ENCODE results near the gene MED13. TPM values are rescaled to one million over a fixed set of nuclear protein-coding genes. Genes with fewer than 3 reads are reported as not detected.
A peak's percentile ranks its signal among the peaks of the same experiment; 100 is the strongest.

MED13 gene
- polyA plus RNA-seq, 2 of the 4 experiments (the other 2 are of a cell fraction) = 14.1 to 64.1 TPM

DNA sequence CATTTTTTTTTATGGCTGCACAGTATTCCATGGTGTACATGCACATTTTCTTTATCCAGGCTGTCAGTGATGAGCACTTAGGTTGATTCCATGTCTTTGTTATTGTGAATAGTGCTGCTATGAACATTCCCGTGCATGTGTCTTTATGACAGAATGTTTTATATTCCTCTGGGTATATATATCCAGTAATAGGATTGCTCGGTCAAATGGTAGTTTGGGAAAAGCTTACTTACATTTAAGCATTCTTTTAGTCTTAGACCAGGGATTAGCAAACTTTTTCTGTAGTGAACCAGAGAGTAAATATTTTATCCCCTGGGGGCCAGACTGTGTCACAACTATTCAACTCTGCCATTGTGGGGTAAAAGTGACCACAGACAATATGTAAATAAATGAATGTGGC is 40.2 kb downstream of the MED13 start (continued):
- no peak for TF ChIP-seq GATA3 (IDR thresholded peaks at IDR 0.05; ENCODE audit: borderline replicate concordance)
- TF ChIP-seq, protein P1, sequence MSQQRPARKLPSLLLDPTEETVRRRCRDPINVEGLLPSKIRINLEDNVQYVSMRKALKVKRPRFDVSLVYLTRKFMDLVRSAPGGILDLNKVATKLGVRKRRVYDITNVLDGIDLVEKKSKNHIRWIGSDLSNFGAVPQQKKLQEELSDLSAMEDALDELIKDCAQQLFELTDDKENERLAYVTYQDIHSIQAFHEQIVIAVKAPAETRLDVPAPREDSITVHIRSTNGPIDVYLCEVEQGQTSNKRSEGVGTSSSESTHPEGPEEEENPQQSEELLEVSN (IDR thresholded peaks at IDR 0.05; ENCODE audit: borderline replicate concordance, low read depth) = no peak
- TF ChIP-seq RFX5 (IDR thresholded peaks at IDR 0.05) = no peak

DNA sequence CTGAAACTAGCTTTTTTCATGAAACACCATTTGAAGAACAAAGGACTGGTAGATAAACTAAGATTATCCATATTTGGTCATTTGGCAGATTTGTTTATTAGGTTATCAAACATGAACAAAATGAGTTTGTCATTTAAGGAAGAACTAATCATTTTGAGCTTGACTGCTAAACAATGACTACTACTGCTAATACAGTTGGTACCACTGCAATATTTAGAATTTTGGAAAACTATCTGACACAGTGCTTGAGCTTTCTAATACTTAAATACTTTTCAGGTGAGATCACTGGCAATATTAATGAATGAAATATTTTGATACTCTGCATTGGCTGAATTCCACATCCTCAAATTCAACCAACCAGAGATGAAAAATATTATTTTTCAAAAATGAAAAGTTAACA is 47.2 kb downstream of the MED13 start:
- peak; percentile 84 for FAIRE-seq
- H3K4me1 ChIP-seq = peaks cover 12% of the 10 kb centered on the region
- ATAC-seq = no peak
- no peak overlapping the region for H3K27ac ChIP-seq
- no peaks in the 10 kb centered on the region for H3K9me3 ChIP-seq
- no peak for DNase-seq (ENCODE audit: low read depth in 1 of 2, low spot score in 1 of 2)
- H3K4me3 ChIP-seq = no peak overlapping the region
- CTCF ChIA-PET = interaction anchor here (0.6 kb wide), 1 partner anchor 659 kb away, joined by 3 read pairs; no protein-coding TSS in a partner anchor
- POLR2A ChIA-PET = interaction anchor here (0.7 kb wide), 1 partner anchor 10 kb away, joined by 6 read pairs; no protein-coding TSS in a partner anchor
- TF ChIP-seq SMC3 (IDR thresholded peaks at IDR 0.05) (no peak), SREBF2 (IDR thresholded peaks at IDR 0.05) (no peak), JUNB (IDR thresholded peaks at IDR 0.05) (no peak), MAFK (IDR thresholded peaks at IDR 0.05; ENCODE audit: partially characterized antibody) (no peak), MYC (IDR thresholded peaks at IDR 0.05; ENCODE audit: borderline replicate concordance, low read length) (no peak), HEYL (CRISPR knock-in tag; IDR thresholded peaks at IDR 0.05) (no peak), ESRRA (IDR thresholded peaks at IDR 0.05; ENCODE audit: borderline replicate concordance, low read length) (no peak), NFE2L2 (conservative IDR thresholded peaks at IDR 0.05; ENCODE audit: low read length) (no peak), POLR2A (IDR thresholded peaks at IDR 0.05; ENCODE audit: low read length) (no peak), BHLHE40 (IDR thresholded peaks at IDR 0.05; ENCODE audit: low read depth, low read length) (no peak)
- TF ChIP-seq, protein P2, sequence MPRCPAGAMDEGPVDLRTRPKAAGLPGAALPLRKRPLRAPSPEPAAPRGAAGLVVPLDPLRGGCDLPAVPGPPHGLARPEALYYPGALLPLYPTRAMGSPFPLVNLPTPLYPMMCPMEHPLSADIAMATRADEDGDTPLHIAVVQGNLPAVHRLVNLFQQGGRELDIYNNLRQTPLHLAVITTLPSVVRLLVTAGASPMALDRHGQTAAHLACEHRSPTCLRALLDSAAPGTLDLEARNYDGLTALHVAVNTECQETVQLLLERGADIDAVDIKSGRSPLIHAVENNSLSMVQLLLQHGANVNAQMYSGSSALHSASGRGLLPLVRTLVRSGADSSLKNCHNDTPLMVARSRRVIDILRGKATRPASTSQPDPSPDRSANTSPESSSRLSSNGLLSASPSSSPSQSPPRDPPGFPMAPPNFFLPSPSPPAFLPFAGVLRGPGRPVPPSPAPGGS (IDR thresholded peaks at IDR 0.05) = no peak
- TF ChIP-seq, protein P3, sequence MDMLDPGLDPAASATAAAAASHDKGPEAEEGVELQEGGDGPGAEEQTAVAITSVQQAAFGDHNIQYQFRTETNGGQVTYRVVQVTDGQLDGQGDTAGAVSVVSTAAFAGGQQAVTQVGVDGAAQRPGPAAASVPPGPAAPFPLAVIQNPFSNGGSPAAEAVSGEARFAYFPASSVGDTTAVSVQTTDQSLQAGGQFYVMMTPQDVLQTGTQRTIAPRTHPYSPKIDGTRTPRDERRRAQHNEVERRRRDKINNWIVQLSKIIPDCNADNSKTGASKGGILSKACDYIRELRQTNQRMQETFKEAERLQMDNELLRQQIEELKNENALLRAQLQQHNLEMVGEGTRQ (IDR thresholded peaks at IDR 0.05) = no peak
- TF ChIP-seq, protein P4, sequence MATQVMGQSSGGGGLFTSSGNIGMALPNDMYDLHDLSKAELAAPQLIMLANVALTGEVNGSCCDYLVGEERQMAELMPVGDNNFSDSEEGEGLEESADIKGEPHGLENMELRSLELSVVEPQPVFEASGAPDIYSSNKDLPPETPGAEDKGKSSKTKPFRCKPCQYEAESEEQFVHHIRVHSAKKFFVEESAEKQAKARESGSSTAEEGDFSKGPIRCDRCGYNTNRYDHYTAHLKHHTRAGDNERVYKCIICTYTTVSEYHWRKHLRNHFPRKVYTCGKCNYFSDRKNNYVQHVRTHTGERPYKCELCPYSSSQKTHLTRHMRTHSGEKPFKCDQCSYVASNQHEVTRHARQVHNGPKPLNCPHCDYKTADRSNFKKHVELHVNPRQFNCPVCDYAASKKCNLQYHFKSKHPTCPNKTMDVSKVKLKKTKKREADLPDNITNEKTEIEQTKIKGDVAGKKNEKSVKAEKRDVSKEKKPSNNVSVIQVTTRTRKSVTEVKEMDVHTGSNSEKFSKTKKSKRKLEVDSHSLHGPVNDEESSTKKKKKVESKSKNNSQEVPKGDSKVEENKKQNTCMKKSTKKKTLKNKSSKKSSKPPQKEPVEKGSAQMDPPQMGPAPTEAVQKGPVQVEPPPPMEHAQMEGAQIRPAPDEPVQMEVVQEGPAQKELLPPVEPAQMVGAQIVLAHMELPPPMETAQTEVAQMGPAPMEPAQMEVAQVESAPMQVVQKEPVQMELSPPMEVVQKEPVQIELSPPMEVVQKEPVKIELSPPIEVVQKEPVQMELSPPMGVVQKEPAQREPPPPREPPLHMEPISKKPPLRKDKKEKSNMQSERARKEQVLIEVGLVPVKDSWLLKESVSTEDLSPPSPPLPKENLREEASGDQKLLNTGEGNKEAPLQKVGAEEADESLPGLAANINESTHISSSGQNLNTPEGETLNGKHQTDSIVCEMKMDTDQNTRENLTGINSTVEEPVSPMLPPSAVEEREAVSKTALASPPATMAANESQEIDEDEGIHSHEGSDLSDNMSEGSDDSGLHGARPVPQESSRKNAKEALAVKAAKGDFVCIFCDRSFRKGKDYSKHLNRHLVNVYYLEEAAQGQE (IDR thresholded peaks at IDR 0.05) = no peak
- TF ChIP-seq, protein P1 (IDR thresholded peaks at IDR 0.05; ENCODE audit: borderline replicate concordance, low read depth) = no peak
- no peak overlapping the region; the same call in 2 of the 3 replicates for H3K4me2 ChIP-seq

DNA sequence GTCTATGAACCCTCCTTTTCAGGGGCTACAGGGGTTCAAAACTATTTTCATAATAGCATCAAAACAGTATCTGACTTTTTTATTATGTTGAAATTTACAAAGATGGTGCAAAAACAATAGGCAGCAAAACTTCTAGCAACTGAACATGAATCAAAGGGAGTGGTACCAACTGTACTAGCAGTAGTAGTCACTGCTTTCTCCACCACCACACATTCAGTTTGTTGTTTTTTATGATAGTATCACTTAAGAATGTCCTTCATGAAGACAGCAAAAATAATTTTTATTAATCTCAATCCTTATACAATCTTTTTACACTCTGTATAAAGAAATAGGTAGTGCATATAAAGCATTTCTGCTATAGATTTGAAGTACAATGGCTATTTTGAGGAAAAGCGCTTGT is 47.6 kb downstream of the MED13 start:
- H3K27ac ChIP-seq = no peak overlapping the region

More for the DNA sequence above, 47.6 kb downstream of the MED13 start:
- ChIA-PET CTCF (no interaction called here), POLR2A (no interaction called here)
- TF ChIP-seq ZFP36 (IDR thresholded peaks at IDR 0.05; ENCODE audit: borderline replicate concordance, partially characterized antibody) (no peak), TFCP2L1 (CRISPR knock-in tag; IDR thresholded peaks at IDR 0.05) (no peak), JUN (IDR thresholded peaks at IDR 0.05) (no peak)
- TF ChIP-seq, protein P5, sequence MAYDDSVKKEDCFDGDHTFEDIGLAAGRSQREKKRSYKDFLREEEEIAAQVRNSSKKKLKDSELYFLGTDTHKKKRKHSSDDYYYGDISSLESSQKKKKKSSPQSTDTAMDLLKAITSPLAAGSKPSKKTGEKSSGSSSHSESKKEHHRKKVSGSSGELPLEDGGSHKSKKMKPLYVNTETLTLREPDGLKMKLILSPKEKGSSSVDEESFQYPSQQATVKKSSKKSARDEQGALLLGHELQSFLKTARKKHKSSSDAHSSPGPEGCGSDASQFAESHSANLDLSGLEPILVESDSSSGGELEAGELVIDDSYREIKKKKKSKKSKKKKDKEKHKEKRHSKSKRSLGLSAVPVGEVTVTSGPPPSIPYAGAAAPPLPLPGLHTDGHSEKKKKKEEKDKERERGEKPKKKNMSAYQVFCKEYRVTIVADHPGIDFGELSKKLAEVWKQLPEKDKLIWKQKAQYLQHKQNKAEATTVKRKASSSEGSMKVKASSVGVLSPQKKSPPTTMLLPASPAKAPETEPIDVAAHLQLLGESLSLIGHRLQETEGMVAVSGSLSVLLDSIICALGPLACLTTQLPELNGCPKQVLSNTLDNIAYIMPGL (CRISPR knock-in tag; IDR thresholded peaks at IDR 0.05; ENCODE audit: borderline replicate concordance) = no peak
- no peak for FAIRE-seq
- 89% methylated on average over 1 of the region's 1 CpG for WGBS (ENCODE audit: missing lambda C conversion rate)
- 0 out of 6 replicates have a peak, but pooled peaks of 1 of the 2 experiments have one; percentile 40 for ATAC-seq
- Histone ChIP-seq H3K4me3 (no peak overlapping the region), H3K4me1 (peaks cover 12% of the 10 kb centered on the region), H3K9me3 (no peaks in the 10 kb centered on the region), H3K4me2 (no peak overlapping the region; the same call in 2 of the 3 replicates)
- peak in 1 of 2 experiments; percentile 14 for DNase-seq (ENCODE audit: low read depth in 1 of 2, low spot score in 1 of 2)

Data from A549 (cell line).